GM12891 (cell line): Measurements from ENCODE around the gene MRPL57.
"Not testable (repeated sequence)": the region's sequence is repeated elsewhere in the genome, so short reads cannot be mapped to it uniquely, and the experiment has no call there.

Experiments
- DNase-seq: peaks from one replicate; pipeline ENCODE4 v3.0.0; 2011; ENCODE audit warnings: low spot score; ENCODE audit not compliant: insufficient read length
- FAIRE-seq: peaks from 2 replicates; lab custom pipeline; 2011; peaks lifted over from hg19 to GRCh38; lab: Jason Lieb, UNC
- PAX5 ChIP-seq: IDR thresholded peaks from 2 replicates; pipeline ENCODE4 v1.6.1; 2011; ENCODE audit warnings: low read length, moderate library complexity, mild to moderate bottlenecking; ENCODE audit not compliant: insufficient read depth, severe bottlenecking
- POLR2A ChIP-seq: IDR thresholded peaks from 2 replicates; pipeline ENCODE4 v1.6.1; 2011; ENCODE audit warnings: low read depth, low read length, control low read depth
- POLR2AphosphoS5 ChIP-seq: IDR thresholded peaks from 2 replicates; pipeline ENCODE4 v1.6.1; 2011; ENCODE audit warnings: low read depth, low read length, control low read depth
- POU2F2 ChIP-seq: IDR thresholded peaks from 2 replicates; pipeline ENCODE4 v1.6.1; 2011; ENCODE audit warnings: low read depth, mild to moderate bottlenecking, control low read depth, low read length, moderate library complexity
- SPI1 ChIP-seq: IDR thresholded peaks from 2 replicates; pipeline ENCODE4 v1.6.1; 2011; ENCODE audit warnings: low read depth, low read length, control low read depth
- TAF1 ChIP-seq: IDR thresholded peaks from 2 replicates; pipeline ENCODE4 v1.6.1; 2011; ENCODE audit warnings: low read depth, low read length, control low read depth

Gene MRPL57

DNA sequence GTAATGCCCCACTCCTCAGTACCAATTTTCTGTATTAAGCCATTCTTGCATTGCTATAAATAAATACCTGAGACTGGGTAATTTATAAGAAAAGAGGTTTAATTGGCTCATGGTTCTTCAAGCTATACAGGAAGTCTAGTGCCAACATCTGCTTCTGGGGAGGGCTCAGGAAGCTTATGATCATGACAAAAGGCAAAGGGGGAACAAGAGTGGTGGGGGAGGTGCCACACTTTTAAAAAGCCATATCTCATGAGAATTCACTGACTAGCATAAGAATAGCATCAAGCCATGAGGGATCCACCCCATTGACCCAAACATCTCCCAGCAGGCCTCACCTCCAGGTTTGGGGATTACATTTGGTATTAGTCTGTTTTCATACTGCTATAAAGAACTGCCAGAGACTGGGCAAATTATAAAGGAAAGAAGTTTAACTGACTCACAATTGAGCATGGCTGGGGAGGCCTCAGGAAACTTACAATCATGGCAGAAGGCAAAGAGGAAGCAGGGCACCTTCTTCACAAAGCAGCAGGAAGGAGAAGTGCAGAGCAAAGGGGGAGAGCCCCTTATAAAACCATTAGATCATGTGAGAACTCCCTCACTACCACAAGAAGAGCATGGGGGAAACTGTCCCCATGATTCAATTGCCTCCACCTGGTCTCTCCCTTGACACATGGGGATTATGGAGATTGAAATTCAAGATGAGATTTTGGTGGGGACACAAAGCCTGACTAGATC is 25.2 kb downstream of the MRPL57 start:
- FAIRE-seq, DNase-seq: not testable (repeated sequence)

- DNase-seq (no peak), FAIRE-seq (no peak)
- no peak for TF ChIP-seq SPI1
- no peak for TF ChIP-seq PAX5
- TF ChIP-seq POLR2AphosphoS5 = no peak
- TF ChIP-seq POLR2A = no peak
- TF ChIP-seq TAF1 = no peak
- no peak for TF ChIP-seq POU2F2
Observed at GRCh38 chr13:21202767-21203531, 26.5 kb downstream of the MRPL57 start.

GRCh38 chr13:21208652-21209154 is 32.2 kb downstream of the MRPL57 start:
- no peak for FAIRE-seq
- no peak for DNase-seq
- TF ChIP-seq PAX5 (no peak), SPI1 (no peak), TAF1 (no peak), POLR2A (no peak), POLR2AphosphoS5 (no peak), POU2F2 (no peak)

GRCh38 chr13:21212138-21212775 is 35.8 kb downstream of the MRPL57 start:
- FAIRE-seq (no peak), DNase-seq (no peak)
- TF ChIP-seq TAF1 (no peak), PAX5 (no peak), POLR2AphosphoS5 (no peak), POLR2A (no peak), POU2F2 (no peak), SPI1 (no peak)

DNA sequence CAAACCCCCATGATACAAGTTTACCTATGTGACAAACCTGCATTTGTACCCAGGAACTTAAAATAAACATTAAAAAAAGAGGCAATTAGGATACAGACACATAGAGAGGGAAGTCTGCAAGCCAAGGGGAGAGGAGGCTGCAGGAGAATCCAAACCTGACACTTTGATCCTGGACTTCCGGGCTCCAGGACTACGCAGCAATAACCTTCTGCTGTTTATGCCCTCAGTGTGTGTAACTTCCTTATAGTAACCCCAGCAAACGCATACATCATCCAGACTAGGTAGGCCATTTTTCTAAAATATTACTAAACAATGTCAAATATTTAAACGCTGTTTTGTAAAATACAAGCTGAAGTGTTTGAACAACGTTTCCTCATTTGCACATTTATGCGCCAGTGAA is 39.0 kb downstream of the MRPL57 start:
- DNase-seq, FAIRE-seq: not testable (repeated sequence)

GRCh38 chr13:21216332-21216731 is 39.9 kb downstream of the MRPL57 start:
- no peak for TF ChIP-seq TAF1
- no peak for TF ChIP-seq SPI1
- no peak for FAIRE-seq
- no peak for DNase-seq

GRCh38 chr13:21218351-21219035 is 42.0 kb downstream of the MRPL57 start:
- FAIRE-seq (peak; percentile 90), DNase-seq (no peak)
- no peak for TF ChIP-seq SPI1
- no peak for TF ChIP-seq TAF1
- TF ChIP-seq PAX5 = no peak
- no peak for TF ChIP-seq POLR2A
- no peak for TF ChIP-seq POLR2AphosphoS5
- TF ChIP-seq POU2F2 = no peak

DNA sequence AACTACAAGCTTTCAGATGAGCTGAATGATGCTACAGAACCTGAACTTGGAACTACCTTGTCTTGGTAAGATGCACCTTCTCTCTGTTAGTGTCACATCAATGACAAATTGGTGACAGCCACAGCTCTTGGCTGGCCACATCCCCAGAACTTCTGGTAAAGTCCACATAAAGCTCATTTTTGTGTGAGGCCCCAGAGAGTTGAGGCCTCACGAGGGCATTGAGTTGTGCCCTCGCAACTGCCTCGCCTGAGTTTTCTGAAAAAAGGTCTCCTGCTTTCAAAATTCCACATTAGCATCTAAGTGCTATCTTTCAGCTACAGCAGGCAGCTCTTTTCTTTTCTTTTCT is 42.6 kb downstream of the MRPL57 start:
- DNase-seq (no peak), FAIRE-seq (no peak)
- TF ChIP-seq SPI1 = no peak
- no peak for TF ChIP-seq POU2F2
- TF ChIP-seq TAF1 = no peak
- TF ChIP-seq POLR2AphosphoS5 = no peak
- TF ChIP-seq PAX5 = no peak
- no peak for TF ChIP-seq POLR2A

- TF ChIP-seq SPI1 = peak; percentile 54
- not testable (repeated sequence) for DNase-seq
- FAIRE-seq = peak; percentile 81
Observed at GRCh38 chr13:21219716-21220115, 43.3 kb downstream of the MRPL57 start.

DNA sequence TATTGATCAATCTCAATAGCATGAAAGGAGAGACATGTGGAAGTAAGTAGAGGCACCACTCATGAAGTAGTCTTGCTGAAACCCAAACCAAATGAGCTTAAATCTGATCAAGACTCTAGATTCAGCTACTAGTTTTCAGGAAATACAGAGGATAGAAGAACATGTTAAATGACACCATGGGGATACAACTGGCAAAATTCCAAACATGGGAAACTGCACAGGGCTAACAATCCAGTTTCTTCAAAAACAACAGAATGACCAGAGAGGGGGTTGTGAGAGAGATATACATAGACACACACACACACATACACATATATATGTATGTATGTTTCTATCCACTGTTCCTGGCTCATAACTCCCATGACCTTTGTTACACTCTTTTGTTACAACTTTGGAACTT is 44.8 kb downstream of the MRPL57 start:
- no peak for FAIRE-seq
- TF ChIP-seq TAF1 (no peak), POLR2A (no peak), SPI1 (no peak), POU2F2 (no peak), PAX5 (no peak), POLR2AphosphoS5 (no peak)
- DNase-seq = no peak
